ENCODE measurements around the gene ENTPD5.

DNA sequence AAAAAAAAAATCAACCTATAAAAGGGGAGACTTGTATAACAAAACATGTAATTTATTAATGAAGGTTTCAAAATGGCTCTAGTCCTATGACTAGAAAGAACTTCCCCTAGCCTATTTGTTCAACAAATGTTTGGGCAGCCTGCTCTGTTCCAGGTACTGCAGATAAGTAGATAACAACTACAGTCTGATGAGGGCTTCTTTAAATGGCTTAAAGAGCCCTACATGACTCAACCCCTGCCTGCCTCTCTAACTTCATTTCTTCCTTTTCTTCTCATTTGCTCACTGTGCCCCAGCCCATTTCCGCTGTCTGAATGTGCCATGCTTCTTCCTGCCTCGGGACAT is 43.7 kb upstream of the ENTPD5 start:
- TF ChIP-seq CTCF (IDR thresholded peaks at IDR 0.05) (no peak), POLR2A (IDR thresholded peaks at IDR 0.05) (no peak)

Measured in right lobe of liver (tissue), 4 donors.